DMS 273 treated with DMSO at 0.1 percent for 48 hours (cell line): Measurements from ENCODE around the gene ENOX2.

Source experiments
- DNase-seq: peaks from one replicate; lab custom pipeline; 2025; lab: John Stamatoyannopoulos, UW

The ENOX2 gene

DNA sequence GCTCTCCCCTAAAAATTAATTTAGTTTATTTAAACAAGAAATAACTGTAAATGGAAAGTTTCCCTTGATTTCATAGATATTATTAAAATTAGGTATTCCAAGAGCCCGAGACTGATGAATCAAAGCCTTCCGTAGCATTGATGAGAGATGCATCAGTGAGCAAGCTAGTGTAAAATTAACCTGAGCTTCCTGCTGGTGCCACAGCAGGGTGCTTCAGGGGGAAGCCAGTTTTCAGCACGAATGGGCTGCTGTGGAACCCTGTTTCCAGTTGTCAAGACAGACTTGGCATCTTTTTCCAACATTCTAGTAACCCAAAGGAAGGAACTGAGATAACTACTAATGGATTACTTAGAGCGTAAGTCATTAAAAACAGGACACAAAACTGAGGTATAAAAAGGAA is 279.5 kb downstream of the ENOX2 start:
- no peak for DNase-seq

DNA sequence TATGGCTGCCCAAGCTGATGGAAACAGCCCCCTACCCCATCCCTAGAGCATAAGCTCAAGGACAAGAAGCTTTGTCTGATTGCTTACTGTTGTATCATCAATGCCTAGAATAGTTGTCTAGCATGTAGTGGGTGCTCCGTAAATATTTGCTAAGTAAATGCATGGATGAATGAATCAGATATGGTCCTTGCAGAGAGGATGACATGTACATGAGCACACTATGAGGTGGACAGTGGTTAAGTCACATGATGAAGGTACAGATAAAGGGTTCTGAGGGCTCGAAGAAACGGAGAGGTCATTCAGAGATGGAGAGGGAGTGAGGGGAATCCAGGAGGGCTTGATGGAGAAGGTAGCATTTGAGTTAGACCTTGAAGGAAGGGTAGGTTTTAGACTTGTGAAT is 287.1 kb downstream of the ENOX2 start:
- no peak for DNase-seq

DNA sequence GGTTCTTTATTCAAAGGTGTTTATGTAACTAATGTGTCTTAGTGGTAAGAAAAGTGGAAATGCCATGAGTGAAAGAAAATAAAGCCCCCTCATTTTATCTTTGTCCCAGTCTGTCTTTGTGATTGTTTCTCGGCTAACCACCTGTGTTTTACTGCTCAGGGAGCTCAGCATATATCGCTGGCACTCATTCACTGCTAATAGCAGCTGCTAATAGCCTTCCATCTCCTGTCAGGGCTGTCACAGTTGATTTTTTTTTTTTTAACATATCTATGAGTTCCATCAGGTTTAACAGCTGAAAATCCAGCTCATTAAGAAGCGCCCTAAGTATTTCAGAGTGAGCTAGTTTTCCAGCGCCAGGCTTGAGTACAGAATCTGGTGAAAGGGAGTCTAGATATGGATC is 295.6 kb downstream of the ENOX2 start:
- DNase-seq: no peak

- no peak for DNase-seq
These were observed 296.6 kb downstream of the ENOX2 start for GRCh38 chrX:130606425-130606824.

GRCh38 chrX:130604882-130605281 is 298.1 kb downstream of the ENOX2 start:
- DNase-seq: no peak

- no peak for DNase-seq
These were observed 308.5 kb downstream of the ENOX2 start for GRCh38 chrX:130594453-130594916.

GRCh38 chrX:130593911-130594310 is 309.1 kb downstream of the ENOX2 start:
- DNase-seq: no peak

DNA sequence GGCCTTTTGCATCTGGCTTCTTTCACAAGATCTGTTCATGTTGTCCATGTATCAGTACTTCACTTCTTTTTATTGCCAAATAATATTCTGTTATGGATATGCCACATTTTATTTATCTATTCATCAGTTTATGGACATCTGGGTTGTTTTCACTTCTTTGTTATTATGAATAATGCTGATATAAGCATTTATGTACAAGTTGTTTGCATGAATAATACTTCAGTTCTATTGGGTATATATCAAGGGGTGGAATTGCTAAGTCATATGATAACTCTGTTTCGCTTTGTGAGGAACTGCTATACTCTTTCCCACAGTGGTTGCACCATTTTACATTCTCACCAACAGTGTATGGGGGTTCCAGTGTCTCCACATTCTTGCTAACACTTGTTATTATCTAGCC is 310.8 kb downstream of the ENOX2 start:
- no peak for DNase-seq

GRCh38 chrX:130578906-130579305 is 324.1 kb downstream of the ENOX2 start:
- DNase-seq: no peak

DNA sequence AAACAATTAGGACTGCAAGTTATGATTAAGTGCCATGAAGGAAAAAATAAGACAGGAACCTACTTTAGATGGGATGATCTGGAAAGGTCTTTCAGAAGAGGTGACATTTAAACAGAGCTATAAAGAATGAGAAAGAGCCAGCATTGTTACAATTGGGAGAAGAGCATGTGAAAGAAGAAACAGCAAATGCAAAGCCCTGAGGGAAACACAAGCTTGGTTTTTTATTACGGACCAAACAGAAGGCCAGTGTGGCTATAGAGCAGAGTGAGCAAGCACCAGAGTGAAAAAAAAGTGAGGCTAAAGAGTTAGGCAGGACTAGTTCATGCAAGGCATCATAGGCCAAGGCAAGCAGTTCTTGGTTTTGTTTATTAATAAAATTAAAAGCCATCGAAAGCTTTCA is 325.6 kb downstream of the ENOX2 start:
- no peak for DNase-seq

DNA sequence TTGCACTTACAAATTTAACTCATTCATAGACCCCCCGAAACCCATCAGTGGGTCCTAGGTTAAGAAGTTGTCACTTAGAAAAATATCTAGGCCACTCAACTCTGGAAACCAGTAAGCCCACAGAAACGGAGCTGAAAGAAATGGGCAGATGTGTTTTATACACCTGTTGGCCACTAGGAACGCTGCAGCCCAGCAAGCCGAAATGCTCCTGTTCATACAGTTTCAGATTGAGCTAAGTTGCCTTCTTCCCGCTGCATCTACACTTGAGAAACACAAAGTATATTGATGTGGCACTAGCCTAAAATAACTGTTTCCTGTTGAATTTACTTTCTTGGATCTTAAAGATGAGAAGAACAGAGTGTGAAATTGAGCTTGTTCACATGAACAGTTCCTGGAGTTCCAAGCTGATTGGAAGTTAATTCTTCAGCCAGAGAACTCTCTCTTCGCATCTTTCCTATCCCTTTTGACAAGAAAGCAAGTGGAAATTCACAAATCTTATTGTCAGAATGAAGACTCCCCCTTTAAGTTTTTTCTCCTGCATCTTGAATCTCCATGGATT is 327.1 kb downstream of the ENOX2 start:
- peak; percentile 9 for DNase-seq
